ENCODE results near the gene GPC5. TPM values are rescaled to one million over a fixed set of nuclear protein-coding genes. Genes with fewer than 3 reads are reported as not detected.

The GPC5 gene
- total RNA-seq, 2 donors from 2014 or later, result 0.55 to 1.0 TPM

- Mint-ChIP-seq H3K27me3 (no peaks in the 10 kb centered on the region), H3K4me3 (no peak overlapping the region), H3K36me3 (no peaks in the 10 kb centered on the region), H3K9me3 (peaks cover 11% of the 10 kb centered on the region), H3K4me1 (ENCODE audit: low read depth in 2 of 2) (no peaks in the 10 kb centered on the region), H3K27ac (no peak overlapping the region)
- ATAC-seq, result no peak
- no peak for DNase-seq (ENCODE audit: low spot score)
Measured at GRCh38 chr13:92303428-92303827, 905.0 kb downstream of the GPC5 start.

- H3K27ac Mint-ChIP-seq, result no peak overlapping the region
- H3K4me3 Mint-ChIP-seq, result no peak overlapping the region
- H3K4me1 Mint-ChIP-seq (ENCODE audit: low read depth in 2 of 2), result no peaks in the 10 kb centered on the region
- ATAC-seq, result no peak
- H3K9me3 Mint-ChIP-seq, result peaks cover 11% of the 10 kb centered on the region
- no peak for DNase-seq (ENCODE audit: low spot score)
- no peaks in the 10 kb centered on the region for H3K27me3 Mint-ChIP-seq
- no peaks in the 10 kb centered on the region for H3K36me3 Mint-ChIP-seq
Measured at GRCh38 chr13:92307752-92308151, 909.3 kb downstream of the GPC5 start.

GRCh38 chr13:92312823-92313222 is 914.4 kb downstream of the GPC5 start:
- Mint-ChIP-seq H3K36me3 (no peaks in the 10 kb centered on the region), H3K4me3 (no peak overlapping the region), H3K27ac (no peak overlapping the region), H3K4me1 (ENCODE audit: low read depth in 2 of 2) (no peaks in the 10 kb centered on the region), H3K9me3 (peaks cover 10% of the 10 kb centered on the region), H3K27me3 (no peaks in the 10 kb centered on the region)
- no peak for DNase-seq (ENCODE audit: low spot score)
- ATAC-seq, result no peak

DNA sequence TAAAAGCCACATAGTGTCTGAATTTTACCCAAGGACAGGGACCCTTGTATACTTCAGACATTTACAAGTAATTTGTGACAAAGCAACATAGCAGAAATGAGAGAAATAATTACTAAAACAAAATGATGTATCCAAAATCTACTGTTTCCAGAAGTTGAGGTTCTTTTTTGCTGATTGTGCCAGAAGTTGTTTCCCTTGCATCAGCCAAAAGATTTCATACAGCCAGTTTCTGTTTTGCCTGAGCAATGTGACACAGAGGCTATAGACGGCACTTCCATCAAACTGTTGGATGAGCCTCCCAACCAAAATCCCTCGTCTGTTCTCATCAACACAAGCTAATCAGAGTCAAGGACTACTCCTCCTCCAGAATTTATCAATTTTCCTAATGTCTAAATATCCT is 915.0 kb downstream of the GPC5 start:
- Mint-ChIP-seq H3K4me3 (no peak overlapping the region), H3K36me3 (no peaks in the 10 kb centered on the region), H3K27ac (no peak overlapping the region), H3K27me3 (no peaks in the 10 kb centered on the region), H3K4me1 (ENCODE audit: low read depth in 2 of 2) (no peaks in the 10 kb centered on the region), H3K9me3 (peaks cover 10% of the 10 kb centered on the region)
- DNase-seq (ENCODE audit: low spot score) (no peak), ATAC-seq (no peak)

DNA sequence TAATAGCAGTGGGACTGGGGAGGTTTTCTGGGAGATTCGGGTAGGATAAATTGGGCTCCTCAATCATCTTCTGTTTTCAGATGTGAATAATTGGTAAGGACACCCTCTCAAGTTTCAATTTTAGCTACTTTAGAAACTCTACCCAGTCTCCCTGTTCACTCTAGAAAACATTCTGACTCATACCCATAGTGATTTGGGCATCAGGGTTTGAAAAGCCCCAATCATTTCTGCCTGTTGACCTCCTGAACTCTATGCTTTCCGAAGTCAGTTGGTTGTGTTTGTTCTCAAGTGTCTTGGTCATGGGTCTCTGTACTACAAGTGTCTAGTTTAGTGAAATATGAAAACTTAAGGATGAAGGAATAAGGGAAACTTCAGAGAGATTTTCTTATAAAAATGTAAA is 916.8 kb downstream of the GPC5 start:
- no peak overlapping the region for H3K4me3 Mint-ChIP-seq
- ATAC-seq (no peak), DNase-seq (ENCODE audit: low spot score) (no peak)
- no peak overlapping the region for H3K27ac Mint-ChIP-seq
- no peaks in the 10 kb centered on the region for H3K4me1 Mint-ChIP-seq (ENCODE audit: low read depth in 2 of 2)
- no peaks in the 10 kb centered on the region for H3K27me3 Mint-ChIP-seq
- peaks cover 10% of the 10 kb centered on the region for H3K9me3 Mint-ChIP-seq
- H3K36me3 Mint-ChIP-seq, result no peaks in the 10 kb centered on the region

- Mint-ChIP-seq H3K27ac (no peak overlapping the region), H3K9me3 (peaks cover 10% of the 10 kb centered on the region)
Measured at GRCh38 chr13:92316030-92316429, 917.6 kb downstream of the GPC5 start.

DNA sequence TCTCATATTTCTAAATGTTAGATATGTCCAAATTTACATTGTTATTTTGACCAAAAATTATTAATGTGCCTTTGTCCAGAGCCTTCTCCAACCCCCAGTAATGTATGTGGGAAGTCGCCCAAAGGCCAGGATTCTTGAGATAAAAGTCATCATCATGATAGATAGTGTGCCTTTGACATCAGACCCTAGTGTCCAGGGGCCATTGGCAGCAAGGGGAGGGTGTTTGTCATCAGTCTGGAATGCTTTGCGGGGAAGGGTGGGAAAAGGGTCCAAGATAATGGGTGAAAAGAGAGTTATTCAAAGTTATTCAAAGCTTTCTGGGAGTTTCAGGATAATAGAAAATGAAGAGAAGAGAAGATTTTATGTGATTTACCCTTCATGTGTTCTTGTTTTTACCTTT is 918.6 kb downstream of the GPC5 start:
- ATAC-seq, result no peak

More at GRCh38 chr13:92316030-92316429, 917.6 kb downstream of the GPC5 start:
- DNase-seq (ENCODE audit: low spot score), result no peak
- H3K36me3 Mint-ChIP-seq, result no peaks in the 10 kb centered on the region
- ATAC-seq, result no peak
- H3K27me3 Mint-ChIP-seq, result no peaks in the 10 kb centered on the region
- H3K4me1 Mint-ChIP-seq (ENCODE audit: low read depth in 2 of 2), result no peaks in the 10 kb centered on the region
- no peak overlapping the region for H3K4me3 Mint-ChIP-seq

DNA sequence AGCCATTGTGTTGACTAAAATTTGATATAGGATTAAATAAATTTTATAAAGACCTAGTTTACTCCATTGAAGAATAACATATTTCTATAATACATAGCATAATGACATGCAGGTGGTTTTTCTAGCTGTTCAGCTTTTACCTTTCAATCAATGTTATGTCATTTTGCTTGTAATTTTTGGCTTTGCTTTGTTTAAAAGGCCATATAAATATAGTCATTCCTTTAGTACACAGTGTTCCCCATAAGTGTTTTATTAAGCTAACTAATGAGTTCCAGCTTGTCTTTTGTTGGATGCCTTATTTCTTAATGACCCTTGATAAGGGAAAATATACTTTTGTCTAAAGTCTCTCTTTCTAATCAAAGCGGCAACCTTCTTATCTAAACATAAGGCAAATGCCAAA is 921.9 kb downstream of the GPC5 start:
- Mint-ChIP-seq H3K4me1 (ENCODE audit: low read depth in 2 of 2) (no peaks in the 10 kb centered on the region), H3K4me3 (no peak overlapping the region), H3K36me3 (no peaks in the 10 kb centered on the region), H3K27me3 (no peaks in the 10 kb centered on the region), H3K27ac (no peak overlapping the region), H3K9me3 (peaks cover 2% of the 10 kb centered on the region)
- ATAC-seq, result no peak
- DNase-seq (ENCODE audit: low spot score), result no peak

More for the DNA sequence above, 918.6 kb downstream of the GPC5 start:
- Mint-ChIP-seq H3K36me3 (no peaks in the 10 kb centered on the region), H3K27me3 (no peaks in the 10 kb centered on the region), H3K4me3 (no peak overlapping the region), H3K9me3 (peaks cover 9% of the 10 kb centered on the region), H3K27ac (no peak overlapping the region), H3K4me1 (ENCODE audit: low read depth in 2 of 2) (no peaks in the 10 kb centered on the region)
- no peak for DNase-seq (ENCODE audit: low spot score)

DNA sequence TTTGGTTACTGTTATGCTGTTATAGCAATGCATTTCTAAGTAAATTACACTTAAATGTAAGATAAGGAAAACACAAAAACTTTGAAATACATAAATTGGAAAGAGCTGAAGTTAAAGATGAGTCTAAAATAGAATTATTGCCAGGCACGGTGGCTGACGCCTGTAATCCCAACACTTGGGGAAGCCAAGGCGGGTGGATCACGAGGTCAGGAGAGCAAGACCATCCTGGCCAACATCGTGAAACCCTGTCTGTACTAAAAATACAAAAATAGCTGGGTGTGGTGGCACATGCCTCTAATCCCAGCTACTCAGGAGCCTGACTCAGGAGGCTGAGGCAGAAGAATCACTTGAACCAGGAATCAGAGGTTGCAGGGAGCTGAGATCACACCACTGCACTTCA is 922.8 kb downstream of the GPC5 start:
- H3K9me3 Mint-ChIP-seq, result peaks cover 2% of the 10 kb centered on the region
- no peak overlapping the region for H3K4me3 Mint-ChIP-seq
- DNase-seq (ENCODE audit: low spot score) (no peak), ATAC-seq (no peak)
- H3K4me1 Mint-ChIP-seq (ENCODE audit: low read depth in 2 of 2), result no peaks in the 10 kb centered on the region
- H3K27me3 Mint-ChIP-seq, result no peaks in the 10 kb centered on the region
- H3K36me3 Mint-ChIP-seq, result no peaks in the 10 kb centered on the region
- no peak overlapping the region for H3K27ac Mint-ChIP-seq

DNA sequence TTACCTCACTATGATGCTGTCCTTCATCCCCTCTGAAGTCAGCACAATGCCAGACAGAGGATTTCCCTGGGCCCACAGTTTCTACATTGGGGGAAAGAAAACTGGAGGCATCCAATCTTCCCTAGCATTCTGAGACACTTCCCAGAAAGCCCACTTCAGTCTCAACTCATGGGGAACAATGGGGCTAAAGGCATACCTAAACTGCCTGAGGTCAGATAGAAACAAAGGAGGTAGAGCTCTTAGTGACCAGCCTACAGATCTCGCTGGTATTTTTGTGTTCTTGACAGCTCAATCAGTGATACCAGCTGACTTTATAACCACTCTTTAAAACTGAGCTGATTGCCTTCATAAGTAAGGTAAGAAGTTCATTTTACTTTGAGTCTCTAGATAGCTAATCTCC is 947.2 kb downstream of the GPC5 start:
- no peak overlapping the region for H3K4me3 Mint-ChIP-seq
- no peak for ATAC-seq
- H3K9me3 Mint-ChIP-seq, result peaks cover 24% of the 10 kb centered on the region
- no peak for DNase-seq (ENCODE audit: low spot score)
- no peaks in the 10 kb centered on the region for H3K27me3 Mint-ChIP-seq
- no peaks in the 10 kb centered on the region for H3K36me3 Mint-ChIP-seq
- H3K27ac Mint-ChIP-seq, result no peak overlapping the region
- no peaks in the 10 kb centered on the region for H3K4me1 Mint-ChIP-seq (ENCODE audit: low read depth in 2 of 2)

DNA sequence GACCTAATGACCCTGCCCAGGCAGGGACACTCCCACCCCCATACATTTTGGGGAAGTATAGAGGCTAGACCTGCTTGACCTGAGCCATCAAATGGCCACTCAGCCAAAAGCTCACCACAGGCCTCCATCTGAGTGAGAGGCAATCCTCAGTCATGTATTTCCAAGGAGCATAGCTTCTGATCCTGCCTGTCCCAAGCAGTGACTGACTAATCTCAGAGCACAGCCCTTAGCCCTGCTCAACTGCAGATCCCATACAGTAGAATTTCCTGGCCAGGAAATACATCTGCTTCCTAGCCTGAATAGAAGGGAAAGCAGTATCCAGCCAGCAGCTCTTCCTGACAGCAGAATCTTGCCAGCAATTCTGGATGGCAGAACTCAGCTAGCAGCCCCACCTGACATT is 947.6 kb downstream of the GPC5 start:
- Mint-ChIP-seq H3K27ac (no peak overlapping the region), H3K4me3 (no peak overlapping the region), H3K27me3 (no peaks in the 10 kb centered on the region), H3K4me1 (ENCODE audit: low read depth in 2 of 2) (no peaks in the 10 kb centered on the region), H3K9me3 (peaks cover 24% of the 10 kb centered on the region), H3K36me3 (no peaks in the 10 kb centered on the region)
- ATAC-seq (no peak), DNase-seq (ENCODE audit: low spot score) (no peak)

DNA sequence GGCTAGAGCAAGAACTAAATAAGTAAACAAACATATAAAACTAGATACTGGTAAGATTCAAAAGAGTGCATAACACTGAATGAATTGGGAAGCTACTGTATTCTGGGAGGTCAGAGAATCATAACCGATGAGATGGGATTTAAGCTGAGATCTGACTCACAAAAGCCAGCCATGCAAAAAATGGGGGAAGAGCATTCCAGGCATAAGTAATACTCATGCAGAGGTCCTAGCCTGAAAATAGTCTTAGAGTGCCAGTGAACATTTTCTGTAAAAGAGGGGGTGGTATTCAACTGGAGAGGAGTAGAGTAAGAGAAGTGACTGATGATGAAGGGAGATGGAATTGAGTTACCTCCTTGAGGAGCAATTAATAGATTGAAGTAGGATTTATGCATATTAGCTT is 956.2 kb downstream of the GPC5 start:
- Mint-ChIP-seq H3K36me3 (peaks cover 6% of the 10 kb centered on the region), H3K27me3 (no peaks in the 10 kb centered on the region), H3K9me3 (peaks cover 31% of the 10 kb centered on the region), H3K27ac (no peak overlapping the region), H3K4me3 (no peak overlapping the region), H3K4me1 (ENCODE audit: low read depth in 2 of 2) (no peaks in the 10 kb centered on the region)
- ATAC-seq (no peak), DNase-seq (ENCODE audit: low spot score) (no peak)

DNA sequence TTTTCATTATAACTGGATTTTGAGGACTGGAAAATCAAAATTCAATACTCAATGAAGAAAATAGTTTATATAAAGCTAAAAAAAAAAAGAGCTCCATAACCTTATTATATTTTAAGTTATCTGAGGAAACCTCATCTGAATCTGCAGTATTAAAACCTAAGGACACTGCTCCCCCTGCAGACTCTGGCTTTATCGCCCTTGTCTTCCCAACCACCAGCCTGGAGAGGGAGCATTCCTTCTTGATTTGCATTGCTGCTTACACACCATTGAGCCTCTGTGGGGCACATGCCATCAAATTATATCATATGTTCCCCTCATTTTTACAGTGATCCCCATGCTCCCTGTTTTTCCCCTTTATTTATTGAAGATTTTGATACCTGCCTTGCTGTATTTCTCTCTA is 956.8 kb downstream of the GPC5 start:
- H3K36me3 Mint-ChIP-seq, result peaks cover 7% of the 10 kb centered on the region
- H3K4me1 Mint-ChIP-seq (ENCODE audit: low read depth in 2 of 2), result no peaks in the 10 kb centered on the region
- H3K9me3 Mint-ChIP-seq, result peaks cover 29% of the 10 kb centered on the region
- ATAC-seq (no peak), DNase-seq (ENCODE audit: low spot score) (no peak)
- no peak overlapping the region for H3K27ac Mint-ChIP-seq
- no peak overlapping the region for H3K4me3 Mint-ChIP-seq
- H3K27me3 Mint-ChIP-seq, result no peaks in the 10 kb centered on the region

- peaks cover 7% of the 10 kb centered on the region for H3K36me3 Mint-ChIP-seq
- DNase-seq (ENCODE audit: low spot score), result no peak
- H3K4me3 Mint-ChIP-seq, result no peak overlapping the region
- H3K27ac Mint-ChIP-seq, result no peak overlapping the region
- H3K9me3 Mint-ChIP-seq, result peaks cover 13% of the 10 kb centered on the region
- no peaks in the 10 kb centered on the region for H3K27me3 Mint-ChIP-seq
- no peaks in the 10 kb centered on the region for H3K4me1 Mint-ChIP-seq (ENCODE audit: low read depth in 2 of 2)
- ATAC-seq, result no peak
Measured at GRCh38 chr13:92362717-92363116, 964.3 kb downstream of the GPC5 start.

- no peaks in the 10 kb centered on the region for H3K36me3 Mint-ChIP-seq
- no peak for ATAC-seq
- H3K9me3 Mint-ChIP-seq, result peaks cover 8% of the 10 kb centered on the region
- no peak for DNase-seq (ENCODE audit: low spot score)
- H3K27me3 Mint-ChIP-seq, result no peaks in the 10 kb centered on the region
- no peaks in the 10 kb centered on the region for H3K4me1 Mint-ChIP-seq (ENCODE audit: low read depth in 2 of 2)
- no peak overlapping the region for H3K4me3 Mint-ChIP-seq
- no peak overlapping the region for H3K27ac Mint-ChIP-seq
Measured at GRCh38 chr13:92365904-92366303, 967.5 kb downstream of the GPC5 start.
